ENCODE results near the gene MASP2. TPM values are rescaled to one million over a fixed set of nuclear protein-coding genes. Genes with fewer than 3 reads are reported as not detected.
"Not testable (repeated sequence)": the region's sequence is repeated elsewhere in the genome, so short reads cannot be mapped to it uniquely, and the experiment has no call there.

Gene MASP2
- total RNA-seq, 1 donor from 2014 or later = not detected

DNA sequence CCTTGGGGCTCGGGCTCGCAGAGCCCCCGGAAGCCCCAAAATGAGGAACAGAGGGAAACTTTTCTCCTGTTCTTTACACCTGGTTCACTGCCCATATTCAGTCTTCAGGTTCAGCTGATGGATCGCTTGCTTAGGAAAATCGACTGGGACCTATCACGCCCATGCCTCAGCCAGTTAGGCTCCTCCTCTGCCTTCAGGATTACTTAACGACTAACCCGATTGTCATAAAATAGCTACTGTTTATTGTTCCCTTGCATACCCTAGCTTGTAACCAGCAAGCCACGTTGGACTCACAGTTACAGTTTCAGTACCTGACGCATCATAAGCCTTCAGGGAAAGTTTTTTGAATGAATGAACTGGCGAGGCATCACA is 33.9 kb downstream of the MASP2 start:
- intact Hi-C loops (cut with DNase I) = no loop called here
- no peak for DNase-seq (ENCODE audit: low spot score)

DNA sequence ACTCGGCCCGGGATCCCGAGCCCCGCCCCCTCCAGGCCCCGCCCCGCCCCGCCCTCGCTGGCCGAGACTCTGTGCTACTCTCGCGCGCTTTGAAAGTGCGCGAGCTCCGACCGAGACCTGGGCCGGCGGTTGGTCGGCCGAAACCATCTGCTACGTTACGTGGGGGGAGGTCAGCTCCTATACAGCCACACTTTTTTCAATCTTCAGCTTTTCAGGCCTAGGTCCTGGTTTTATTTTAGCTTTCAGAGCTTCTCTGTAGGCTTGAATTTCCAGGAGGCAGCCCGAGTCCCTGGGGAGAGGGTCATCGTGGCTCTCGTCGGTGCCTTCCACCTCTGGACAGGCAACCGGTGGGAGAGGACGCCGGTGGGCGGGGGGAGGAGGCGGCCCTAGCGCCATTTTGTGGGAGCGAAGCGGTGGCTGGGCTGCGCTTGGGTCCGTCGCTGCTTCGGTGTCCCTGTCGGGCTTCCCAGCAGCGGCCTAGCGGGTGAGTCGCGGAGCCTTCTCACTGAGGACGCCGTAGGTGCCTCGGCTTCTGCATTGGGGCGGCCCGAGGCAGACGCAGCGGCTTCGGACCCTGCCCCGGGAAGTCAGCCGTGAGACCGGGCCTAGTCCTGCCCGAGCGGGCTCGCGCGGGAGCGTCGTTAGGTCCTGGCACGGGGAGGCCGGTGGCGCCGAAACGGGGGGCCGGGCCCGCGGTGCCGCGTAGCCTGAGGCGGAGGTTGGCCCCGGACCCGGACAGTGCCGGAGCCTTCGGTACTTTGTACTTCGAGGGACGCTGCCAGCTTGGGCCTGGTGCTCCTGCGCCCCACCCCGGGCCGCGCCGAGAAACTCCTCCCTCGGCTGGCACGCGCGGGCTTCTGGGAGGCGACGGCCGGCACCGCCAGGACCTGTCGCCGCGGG is 34.5 kb downstream of the MASP2 start, which contains the start of gene TARDBP:
TARDBP (plus strand) TSS at position 395 of the 900 bp plus-strand sequence. CDS start 1,074 bp downstream, outside the sequence.
- peak; percentile 95 for DNase-seq (ENCODE audit: low spot score)
- intact Hi-C loops (cut with DNase I) = no loop called here

DNA sequence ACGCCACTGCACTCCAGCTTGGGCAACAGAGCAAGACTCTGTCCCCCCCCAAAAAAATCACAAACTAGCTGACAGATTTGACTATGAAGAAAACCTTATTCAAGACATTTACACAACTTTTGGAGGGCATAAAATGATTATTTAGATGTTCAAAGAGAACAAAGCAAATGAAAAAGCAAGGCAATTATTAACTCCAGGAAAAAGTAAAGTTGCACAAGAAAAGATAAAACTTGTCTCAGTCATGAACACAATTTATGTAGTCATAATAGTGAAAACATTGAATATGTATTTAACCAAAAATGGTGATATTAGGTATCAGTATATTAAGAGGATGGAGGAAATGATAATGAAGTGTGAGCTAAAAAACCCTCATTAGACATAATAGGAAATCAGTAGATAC is 46.5 kb downstream of the MASP2 start:
- intact Hi-C loops (cut with DNase I) = no loop called here

DNA sequence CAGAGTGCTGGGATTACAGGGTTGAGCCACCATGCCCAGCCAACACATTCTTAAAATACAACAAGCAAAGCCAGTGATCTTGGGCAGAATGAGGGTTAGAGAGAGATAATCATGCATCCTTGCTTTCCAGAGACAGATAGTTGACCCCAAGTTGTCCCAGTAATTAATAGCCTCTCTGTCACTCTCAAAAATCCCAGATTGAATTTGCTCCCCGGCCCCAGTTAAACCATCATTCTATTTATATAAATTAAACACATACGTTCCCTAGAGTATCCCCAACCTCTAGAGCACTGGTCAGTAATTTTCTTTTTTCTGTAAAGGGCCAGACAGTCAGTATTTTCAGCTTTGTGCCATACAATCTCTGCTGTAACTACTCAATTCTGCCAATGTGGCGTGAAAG is 50.9 kb downstream of the MASP2 start:
- DNase-seq (ENCODE audit: low spot score) = no peak
- intact Hi-C loops (cut with DNase I) = no loop called here

More for the DNA sequence above, 46.5 kb downstream of the MASP2 start:
- DNase-seq (ENCODE audit: low spot score) = no peak

DNA sequence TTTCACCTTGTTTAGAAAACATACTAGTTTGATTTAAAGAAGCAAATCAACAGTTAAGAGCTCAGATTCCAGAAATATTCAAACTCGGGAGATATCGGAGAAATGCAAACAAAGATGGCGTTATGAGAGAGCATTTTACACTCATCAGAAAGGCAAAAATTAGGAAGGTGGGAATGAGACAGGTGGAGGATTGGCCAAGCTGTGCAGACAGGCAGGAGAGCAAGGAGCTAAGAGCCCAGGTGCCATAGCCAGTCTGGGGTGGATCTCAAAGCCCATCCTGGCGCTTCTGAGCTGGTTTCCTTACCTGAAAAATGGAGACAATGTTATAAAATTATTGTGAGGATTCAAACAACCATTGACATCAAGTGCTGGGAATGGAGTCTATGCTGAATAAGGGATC is 54.2 kb downstream of the MASP2 start:
- no peak for DNase-seq (ENCODE audit: low spot score)
- intact Hi-C loops (cut with DNase I) = no loop called here

DNA sequence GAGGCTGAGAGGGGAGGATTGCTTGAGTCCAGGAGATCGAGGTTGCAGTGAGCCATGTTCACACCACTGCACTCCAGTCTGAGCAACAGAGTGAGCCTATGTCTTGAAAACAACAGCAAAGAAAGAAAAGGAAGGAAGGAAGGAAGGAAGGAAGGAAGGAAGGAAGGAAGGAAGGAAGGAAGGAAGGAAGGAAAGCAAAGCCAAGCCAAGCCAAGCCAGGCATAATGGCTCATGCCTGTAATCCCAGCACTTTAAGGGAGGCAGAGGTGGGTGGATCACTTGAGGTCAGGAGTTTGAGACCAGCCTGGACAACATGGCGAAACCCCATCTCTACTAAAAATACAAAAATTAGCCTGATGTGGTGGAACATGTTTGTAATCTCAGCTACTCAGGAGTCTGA is 55.0 kb downstream of the MASP2 start:
- DNase-seq (ENCODE audit: low spot score); intact Hi-C loops (cut with DNase I): not testable (repeated sequence)

DNA sequence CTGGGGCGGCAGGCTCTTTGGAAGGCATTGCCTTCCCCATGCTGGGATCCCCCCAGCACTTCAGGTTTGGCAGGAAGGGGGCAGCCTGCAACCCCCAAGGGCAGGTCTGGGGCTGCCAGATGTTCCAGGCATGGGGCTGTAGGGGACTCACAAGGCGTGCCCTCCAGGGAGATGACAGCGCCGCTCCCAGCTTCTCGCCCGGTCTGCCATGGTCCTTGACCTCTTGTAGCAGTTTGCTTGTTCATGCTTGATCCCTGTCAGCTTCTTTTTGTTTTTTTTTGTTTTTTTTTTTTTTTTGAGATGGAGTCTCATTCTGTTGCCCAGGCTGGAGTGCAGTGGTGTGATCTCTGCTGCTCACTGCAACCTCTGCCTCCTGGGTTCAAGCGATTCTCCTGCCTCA is 56.2 kb downstream of the MASP2 start:
- intact Hi-C loops (cut with DNase I) = no loop called here
- no peak for DNase-seq (ENCODE audit: low spot score)

DNA sequence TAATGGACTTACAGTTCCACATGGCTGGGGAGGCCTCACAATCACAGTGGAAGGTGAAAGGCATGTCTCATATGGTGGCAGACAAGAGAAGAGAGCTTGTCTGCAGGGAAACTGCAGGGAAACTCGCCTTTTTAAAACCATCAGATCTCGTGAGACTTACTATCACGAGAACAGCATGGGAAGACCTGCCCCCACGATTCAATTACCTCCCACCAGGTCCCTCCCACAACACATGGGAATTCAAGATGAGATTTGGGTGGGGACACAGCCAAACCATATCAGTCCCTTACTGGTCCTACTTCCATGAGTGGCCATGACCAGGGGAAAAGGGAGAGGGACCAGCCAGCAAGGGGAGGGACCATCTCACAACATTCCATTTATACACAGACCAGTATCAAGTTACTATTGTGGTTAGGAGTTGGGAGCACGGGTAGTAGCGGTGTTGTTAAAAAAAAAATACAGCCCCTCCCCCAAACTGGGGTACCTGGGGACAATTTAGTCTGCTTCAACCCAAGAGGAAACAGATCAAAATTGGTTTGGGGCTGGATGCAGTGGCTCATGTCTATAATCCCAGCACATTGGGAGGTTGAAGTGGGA is 57.0 kb downstream of the MASP2 start:
- DNase-seq (ENCODE audit: low spot score); intact Hi-C loops (cut with DNase I): not testable (repeated sequence)

DNA sequence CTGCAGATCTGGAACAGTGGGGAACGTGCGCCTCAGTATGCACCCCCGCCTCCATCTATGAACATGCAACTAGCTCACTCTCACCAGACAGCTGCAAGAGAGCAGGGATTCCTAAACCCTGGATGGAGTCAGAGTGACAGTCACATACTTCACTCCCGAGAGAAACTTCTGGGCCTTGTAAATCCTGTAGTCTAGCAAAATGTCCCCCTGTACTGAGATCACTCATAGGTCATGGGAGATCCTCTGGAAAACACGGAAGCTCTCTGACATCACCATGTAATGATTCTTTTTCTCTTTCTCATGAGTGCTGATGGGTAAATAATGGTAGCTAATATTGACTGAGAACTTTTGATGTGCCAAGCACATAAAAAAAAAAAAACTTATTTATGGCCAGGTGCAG is 57.9 kb downstream of the MASP2 start:
- intact Hi-C loops (cut with DNase I) = no loop called here
- DNase-seq (ENCODE audit: low spot score) = no peak

DNA sequence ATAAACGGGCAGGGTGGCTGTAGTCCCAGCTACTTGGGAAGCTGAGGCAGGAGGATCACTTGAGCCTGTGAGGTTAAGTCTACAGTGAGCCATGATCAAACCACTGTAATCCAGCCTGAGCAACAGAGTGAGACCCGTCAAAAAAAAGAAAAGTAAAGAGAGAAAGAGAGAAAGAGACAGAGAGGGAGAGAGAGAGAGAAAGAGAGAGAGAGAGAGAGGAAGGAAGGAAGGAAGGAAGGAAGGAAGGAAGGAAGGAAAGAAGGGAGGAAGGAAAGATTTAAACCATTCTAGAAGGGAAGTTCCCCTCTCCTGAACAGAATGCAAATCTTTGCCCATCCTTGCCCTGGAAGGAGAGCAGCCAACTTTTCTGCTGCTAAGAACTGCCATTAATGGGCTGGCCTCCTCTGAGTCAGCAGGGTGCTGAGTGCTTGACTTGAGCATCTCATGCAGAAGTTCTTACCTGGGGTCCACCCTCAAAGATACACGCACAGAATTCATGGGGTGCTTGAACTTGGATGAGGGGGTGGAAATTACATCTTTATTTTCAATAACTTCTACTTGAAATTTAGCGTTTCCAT is 59.1 kb downstream of the MASP2 start:
- intact Hi-C loops (cut with DNase I) = no loop called here
- DNase-seq (ENCODE audit: low spot score) = no peak

DNA sequence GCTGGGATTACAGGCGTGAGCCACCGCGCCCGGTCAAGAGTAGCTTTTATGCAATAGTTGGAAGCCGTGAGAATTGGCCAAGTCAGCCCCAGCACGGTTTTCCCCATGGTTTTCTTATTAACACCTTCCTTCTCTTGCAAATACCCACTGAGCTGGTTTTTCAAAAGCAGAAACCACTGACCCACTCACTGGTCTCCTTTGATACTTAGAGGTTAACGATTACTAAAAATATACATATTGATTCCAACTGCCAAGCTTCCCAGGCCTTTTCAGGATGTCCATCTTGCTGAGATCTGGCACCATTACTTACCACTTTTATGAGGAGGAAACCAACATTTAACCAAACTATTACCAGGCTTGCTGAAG is 60.5 kb downstream of the MASP2 start:
- no peak for DNase-seq (ENCODE audit: low spot score)
- intact Hi-C loops (cut with DNase I) = no loop called here

DNA sequence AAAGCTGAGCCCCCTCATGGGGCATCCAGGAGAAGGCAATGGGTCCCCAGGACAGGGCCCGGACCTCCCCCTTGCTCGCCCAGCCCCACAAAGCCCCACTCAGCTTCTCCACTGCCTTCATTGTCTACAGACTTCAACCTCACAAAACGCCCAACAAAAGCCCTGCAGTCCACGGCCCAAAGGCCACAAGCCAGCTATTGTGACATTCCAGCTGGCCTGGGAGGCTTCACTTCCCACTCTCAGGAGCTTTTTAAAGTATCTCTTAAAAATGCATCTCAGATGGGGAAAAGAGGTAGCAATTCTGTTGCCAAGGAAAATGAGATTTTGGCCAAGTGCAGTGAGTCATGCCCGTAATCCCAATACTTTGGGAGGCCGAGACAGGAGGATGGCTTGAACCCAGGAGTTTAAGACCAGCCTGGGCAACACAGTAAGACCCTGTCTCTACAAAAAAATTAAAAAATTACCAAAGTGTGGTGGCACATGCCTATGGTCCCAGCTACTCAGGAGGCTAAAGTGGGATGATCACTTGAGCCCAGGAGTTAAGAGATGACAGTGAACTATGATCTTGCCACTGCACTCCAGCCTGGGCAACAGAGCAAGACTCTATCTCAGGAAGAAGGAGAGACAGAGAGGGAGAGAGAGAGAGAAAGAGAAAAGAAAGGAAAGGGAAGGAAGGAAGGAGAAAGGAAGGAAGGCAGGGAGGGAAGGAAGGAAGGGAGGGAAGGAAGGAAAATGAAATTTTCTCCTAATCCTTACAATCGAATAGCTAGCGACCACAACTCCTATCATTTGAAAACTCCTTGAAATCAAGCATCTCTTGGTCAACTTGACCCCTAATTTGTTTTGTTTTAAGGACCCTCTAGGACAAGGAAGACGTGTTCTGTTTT is 66.0 kb downstream of the MASP2 start:
- intact Hi-C loops (cut with DNase I) = no loop called here
- no peak for DNase-seq (ENCODE audit: low spot score)

DNA sequence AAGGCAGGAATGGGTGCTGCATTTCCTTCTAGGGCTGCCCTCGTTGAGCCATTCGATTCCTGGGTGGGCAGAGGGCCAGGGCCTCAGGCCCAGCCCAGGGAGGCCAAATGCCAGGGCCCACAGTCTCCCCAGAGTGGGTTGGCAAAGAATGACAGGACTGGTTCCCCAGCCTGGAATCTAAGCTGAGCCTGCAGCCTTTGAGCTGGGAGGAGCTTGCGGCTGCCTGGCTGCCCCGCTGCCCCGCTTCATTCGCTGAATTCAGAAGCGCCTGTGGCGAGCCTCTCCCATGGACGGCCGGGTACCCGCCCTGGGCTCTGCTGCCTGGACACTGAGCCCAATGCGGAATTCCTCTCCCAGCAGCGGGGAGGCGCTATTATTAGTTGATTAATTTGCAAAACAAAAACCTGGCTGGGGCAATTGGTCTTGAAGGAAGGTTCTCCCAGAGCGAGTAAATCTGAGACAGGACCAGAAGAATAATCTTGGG is 66.9 kb downstream of the MASP2 start:
- peak; percentile 86 for DNase-seq (ENCODE audit: low spot score)
- intact Hi-C loops (cut with DNase I) = no loop called here

DNA sequence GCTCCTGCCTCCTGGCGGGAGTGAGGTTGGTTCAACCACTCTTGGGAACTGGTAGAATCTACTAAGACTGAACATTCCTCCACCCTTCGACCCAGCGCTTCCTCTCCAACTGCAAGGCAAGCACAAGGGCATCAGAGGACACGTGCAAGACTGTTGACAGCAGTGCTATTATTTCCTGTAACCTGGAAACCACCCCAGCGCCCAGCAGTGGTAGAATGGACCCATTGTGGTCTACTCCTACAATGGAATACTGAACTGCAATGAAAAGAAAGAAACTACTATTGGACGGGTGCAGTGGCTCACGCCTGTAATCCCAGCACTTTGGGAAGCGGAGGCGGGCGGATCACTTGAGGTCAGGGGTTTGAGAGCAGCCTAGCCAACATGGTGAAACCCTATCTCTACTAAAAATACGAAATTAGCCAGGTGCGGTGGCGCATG is 67.5 kb downstream of the MASP2 start:
- intact Hi-C loops (cut with DNase I) = no loop called here
- DNase-seq (ENCODE audit: low spot score) = no peak

DNA sequence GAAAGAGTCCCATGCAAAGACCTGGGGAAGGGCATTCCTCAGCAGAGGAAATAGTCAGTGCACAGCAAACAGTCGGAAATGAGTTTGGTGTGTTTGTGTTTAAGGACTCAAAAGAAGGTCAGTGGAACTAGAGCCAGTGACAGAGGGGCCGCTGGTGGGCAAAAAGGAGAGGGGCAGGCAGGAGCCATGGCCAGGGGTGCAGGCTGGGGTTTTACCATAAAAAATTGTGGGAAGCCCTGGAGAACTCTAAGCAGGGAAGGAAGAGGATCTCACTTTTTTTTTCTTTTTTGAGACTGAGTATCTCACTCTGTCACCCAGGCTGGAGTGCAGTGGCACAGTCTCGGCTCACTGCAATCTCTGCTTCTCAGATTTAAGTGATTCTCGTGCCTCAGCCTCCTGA is 68.3 kb downstream of the MASP2 start:
- intact Hi-C loops (cut with DNase I) = no loop called here

More for the DNA sequence above, 68.3 kb downstream of the MASP2 start:
- no peak for DNase-seq (ENCODE audit: low spot score)

Other genes with a start within 250 kb of the MASP2 start
- 102 TPM for gene TARDBP, start 34.6 kb downstream of the MASP2 start, total RNA-seq
- gene SRM, start 12.8 kb upstream of the MASP2 start, total RNA-seq = 58.0 TPM
- 22.5 TPM for gene EXOSC10, start 52.6 kb upstream of the MASP2 start, total RNA-seq
- gene ANGPTL7, start 142.1 kb upstream of the MASP2 start, total RNA-seq = 0.81 TPM
- 36.1 TPM for gene MTOR, start 215.3 kb upstream of the MASP2 start, total RNA-seq
- 13.2 TPM for gene UBIAD1, start 226.0 kb upstream of the MASP2 start, total RNA-seq

Measured in cardiac septum (tissue), 1 donor.